Calu3 (cell line): ENCODE results near the gene SGK1. TPM values are rescaled to one million over a fixed set of nuclear protein-coding genes. Genes with fewer than 3 reads are reported as not detected.

ENCODE experiments used
- BruUV-seq: library from RNA; stranded (reverse); fragments of 400-500 nt; replicated peaks from 2 replicates; lab custom pipeline; 2021; lab: Mats Ljungman, UMichigan
- CTCF ChIA-PET: fragments of 300-600 bp; sonication (Branson Sonifier 250); formaldehyde crosslinking; loops from one replicate; lab custom pipeline; 2022; ENCODE audit warnings: antibody characterized with exemption; lab: Charles Lee
- DNase-seq: peaks from one replicate; pipeline ENCODE4 v3.0.0; 2022
- H3K27ac Mint-ChIP-seq: one replicate; pipeline ENCODE4 v1.8.0; 2022; ENCODE audit warnings: mixed read lengths; ENCODE audit not compliant: unreplicated experiment
- H3K27me3 Mint-ChIP-seq: one replicate; pipeline ENCODE4 v1.8.0; 2022; ENCODE audit warnings: mixed read lengths; ENCODE audit not compliant: unreplicated experiment
- H3K36me3 Mint-ChIP-seq: one replicate; pipeline ENCODE4 v1.8.0; 2022; ENCODE audit warnings: mild to moderate bottlenecking, moderate library complexity, mixed read lengths; ENCODE audit not compliant: insufficient read depth, unreplicated experiment
- H3K4me1 Mint-ChIP-seq: one replicate; pipeline ENCODE4 v1.8.0; 2022; ENCODE audit warnings: mild to moderate bottlenecking, low read depth, mixed read lengths; ENCODE audit not compliant: unreplicated experiment
- H3K4me3 Mint-ChIP-seq: one replicate; pipeline ENCODE4 v1.8.0; 2022; ENCODE audit warnings: mild to moderate bottlenecking, low read depth, moderate library complexity, mixed read lengths; ENCODE audit not compliant: unreplicated experiment
- H3K9me3 Mint-ChIP-seq: one replicate; pipeline ENCODE4 v1.8.0; 2022; ENCODE audit warnings: low read depth, mixed read lengths; ENCODE audit not compliant: unreplicated experiment
- CTCF ChIP-seq: fragments of 200-600 bp; IDR thresholded peaks from one replicate; pipeline ENCODE4 v1.8.0; 2022; ENCODE audit warnings: antibody characterized with exemption; ENCODE audit not compliant: unreplicated experiment
- intact Hi-C: fragments of 100-400 bp; cut with micrococcal nuclease; formaldehyde crosslinking; loops from one replicate; pipeline ENCODE4 v1.10.0; 2022; ENCODE audit not compliant: unreplicated experiment
- total RNA-seq: library from RNA; stranded (reverse); gene quantifications from 2 replicates; pipeline ENCODE4 v1.2.3, GENCODE V29; 2022

The SGK1 gene
- total RNA-seq, 1 experiment from 2014 or later, result 21.8 TPM

- peaks cover 10% of the 10 kb centered on the region for H3K9me3 Mint-ChIP-seq
- CTCF ChIA-PET, result interaction anchor here (0.7 kb wide), 4 partner anchors 12 to 594 kb away, joined by 3 to 4 read pairs (median 3); partner anchors contain the start of gene SGK1
- H3K27ac Mint-ChIP-seq, result no peak overlapping the region
- BruUV-seq, result no TSS peak
- no peaks in the 10 kb centered on the region for H3K36me3 Mint-ChIP-seq
- TF ChIP-seq CTCF, result no peak
- intact Hi-C loops, result no loop called here
- no peak for DNase-seq
- H3K4me1 Mint-ChIP-seq, result no peaks in the 10 kb centered on the region
- H3K4me3 Mint-ChIP-seq, result no peak overlapping the region
- no peaks in the 10 kb centered on the region for H3K27me3 Mint-ChIP-seq
Observed at GRCh38 chr6:134351615-134352474, 33.9 kb upstream of the SGK1 start.

GRCh38 chr6:134347885-134348805, 30.2 kb upstream of the SGK1 start:
- Mint-ChIP-seq H3K4me3 (no peak overlapping the region), H3K9me3 (no peaks in the 10 kb centered on the region), H3K4me1 (no peaks in the 10 kb centered on the region), H3K27ac (no peak overlapping the region), H3K27me3 (no peaks in the 10 kb centered on the region), H3K36me3 (no peaks in the 10 kb centered on the region)
- intact Hi-C loops, result no loop called here
- TF ChIP-seq CTCF, result no peak
- BruUV-seq, result no TSS peak
- CTCF ChIA-PET, result interaction anchor here (0.6 kb wide), 1 partner anchor 1024 kb away, joined by 5 read pairs; no protein-coding TSS in a partner anchor
- no peak for DNase-seq

- no peak for TF ChIP-seq CTCF
- Mint-ChIP-seq H3K4me1 (no peaks in the 10 kb centered on the region), H3K9me3 (no peaks in the 10 kb centered on the region), H3K27ac (no peak overlapping the region), H3K4me3 (no peak overlapping the region), H3K27me3 (no peaks in the 10 kb centered on the region), H3K36me3 (no peaks in the 10 kb centered on the region)
- CTCF ChIA-PET, result no interaction called here
- no peak for DNase-seq
- no TSS peak for BruUV-seq
- intact Hi-C loops, result no loop called here
Observed at GRCh38 chr6:134346932-134347545, 29.1 kb upstream of the SGK1 start.

- intact Hi-C loops, result no loop called here
- Mint-ChIP-seq H3K4me1 (no peaks in the 10 kb centered on the region), H3K27me3 (no peaks in the 10 kb centered on the region), H3K36me3 (no peaks in the 10 kb centered on the region), H3K27ac (no peak overlapping the region), H3K9me3 (no peaks in the 10 kb centered on the region), H3K4me3 (no peak overlapping the region)
- no peak for DNase-seq
- TF ChIP-seq CTCF, result no peak
- BruUV-seq, result no TSS peak
- CTCF ChIA-PET, result no interaction called here
Observed at GRCh38 chr6:134345789-134346188, 27.9 kb upstream of the SGK1 start.
